SK-N-SH (cell line): ENCODE measurements around the gene AFAP1.

Experiments used
- EP300 ChIP-seq, 2 experiments: IDR thresholded peaks; 2 replicates each; pipeline versions ENCODE4 v1.4.0 to v1.6.1; 2012; ENCODE audit warnings: borderline replicate concordance in 1 of 2, low read depth in 1 of 2, low read length in 1 of 2
- FOXM1 ChIP-seq: IDR thresholded peaks from 2 replicates; pipeline ENCODE4 v1.4.0; 2012; ENCODE audit warnings: low read depth, mild to moderate bottlenecking
- GABPA ChIP-seq: IDR thresholded peaks from 2 replicates; pipeline ENCODE4 v1.4.0; 2012; ENCODE audit warnings: low read depth, mild to moderate bottlenecking
- POLR2AphosphoS5 ChIP-seq: IDR thresholded peaks from 2 replicates; pipeline ENCODE4 v1.6.1; 2012; ENCODE audit warnings: low read depth, low read length
- RFX5 ChIP-seq: IDR thresholded peaks from 2 replicates; pipeline ENCODE4 v1.6.1; 2012; ENCODE audit warnings: mild to moderate bottlenecking, improper control_type of control experiment, low read length
- TF ChIP-seq, protein P1 (sequence below): fragments of 200-600 bp; sonication (generic); IDR thresholded peaks from 2 replicates; pipeline ENCODE4 v1.6.1; 2017; ENCODE audit warnings: antibody characterized with exemption, mild to moderate bottlenecking, moderate library complexity
- TF ChIP-seq, protein P2 (sequence below): IDR thresholded peaks from 2 replicates; pipeline ENCODE4 v1.4.0; 2012; ENCODE audit warnings: low read depth
- TF ChIP-seq, protein P3 (sequence below): IDR thresholded peaks from 2 replicates; pipeline ENCODE4 v1.4.0; 2012; ENCODE audit warnings: low read depth, borderline replicate concordance

DNA sequence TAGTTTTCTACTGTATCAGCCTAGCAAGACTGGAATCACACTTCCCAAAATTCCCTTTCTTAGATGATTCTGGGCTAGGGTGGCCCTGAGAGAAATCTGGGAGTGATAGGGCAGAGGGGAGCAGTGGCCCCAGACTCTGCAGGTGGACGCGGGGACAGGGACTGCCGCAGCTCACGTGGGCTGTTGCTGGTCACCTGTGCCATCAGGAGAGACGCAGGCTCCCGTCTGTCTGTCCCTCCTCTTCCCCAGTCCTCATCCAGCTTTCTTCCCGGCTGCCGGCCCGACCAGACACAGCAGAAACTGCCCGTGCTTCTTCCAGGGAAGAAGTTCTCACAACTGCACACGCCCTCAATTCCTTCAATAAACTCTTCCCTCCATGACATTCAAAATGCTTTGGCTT, 86.4 kb downstream of the AFAP1 start:
- TF ChIP-seq, protein P1, sequence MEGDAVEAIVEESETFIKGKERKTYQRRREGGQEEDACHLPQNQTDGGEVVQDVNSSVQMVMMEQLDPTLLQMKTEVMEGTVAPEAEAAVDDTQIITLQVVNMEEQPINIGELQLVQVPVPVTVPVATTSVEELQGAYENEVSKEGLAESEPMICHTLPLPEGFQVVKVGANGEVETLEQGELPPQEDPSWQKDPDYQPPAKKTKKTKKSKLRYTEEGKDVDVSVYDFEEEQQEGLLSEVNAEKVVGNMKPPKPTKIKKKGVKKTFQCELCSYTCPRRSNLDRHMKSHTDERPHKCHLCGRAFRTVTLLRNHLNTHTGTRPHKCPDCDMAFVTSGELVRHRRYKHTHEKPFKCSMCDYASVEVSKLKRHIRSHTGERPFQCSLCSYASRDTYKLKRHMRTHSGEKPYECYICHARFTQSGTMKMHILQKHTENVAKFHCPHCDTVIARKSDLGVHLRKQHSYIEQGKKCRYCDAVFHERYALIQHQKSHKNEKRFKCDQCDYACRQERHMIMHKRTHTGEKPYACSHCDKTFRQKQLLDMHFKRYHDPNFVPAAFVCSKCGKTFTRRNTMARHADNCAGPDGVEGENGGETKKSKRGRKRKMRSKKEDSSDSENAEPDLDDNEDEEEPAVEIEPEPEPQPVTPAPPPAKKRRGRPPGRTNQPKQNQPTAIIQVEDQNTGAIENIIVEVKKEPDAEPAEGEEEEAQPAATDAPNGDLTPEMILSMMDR = no peak
- TF ChIP-seq, protein P2, sequence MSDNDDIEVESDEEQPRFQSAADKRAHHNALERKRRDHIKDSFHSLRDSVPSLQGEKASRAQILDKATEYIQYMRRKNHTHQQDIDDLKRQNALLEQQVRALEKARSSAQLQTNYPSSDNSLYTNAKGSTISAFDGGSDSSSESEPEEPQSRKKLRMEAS = no peak
- TF ChIP-seq, protein P3, sequence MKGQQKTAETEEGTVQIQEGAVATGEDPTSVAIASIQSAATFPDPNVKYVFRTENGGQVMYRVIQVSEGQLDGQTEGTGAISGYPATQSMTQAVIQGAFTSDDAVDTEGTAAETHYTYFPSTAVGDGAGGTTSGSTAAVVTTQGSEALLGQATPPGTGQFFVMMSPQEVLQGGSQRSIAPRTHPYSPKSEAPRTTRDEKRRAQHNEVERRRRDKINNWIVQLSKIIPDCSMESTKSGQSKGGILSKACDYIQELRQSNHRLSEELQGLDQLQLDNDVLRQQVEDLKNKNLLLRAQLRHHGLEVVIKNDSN = no peak
- TF ChIP-seq FOXM1 (no peak), POLR2AphosphoS5 (no peak), RFX5 (no peak), GABPA (no peak), EP300 (IDR thresholded peaks at IDR 0.05; ENCODE audit: borderline replicate concordance in 1 of 2, low read depth in 1 of 2, low read length in 1 of 2) (no peak)
